ENCODE measurements around the gene PPP1R9B.

The PPP1R9B gene

DNA sequence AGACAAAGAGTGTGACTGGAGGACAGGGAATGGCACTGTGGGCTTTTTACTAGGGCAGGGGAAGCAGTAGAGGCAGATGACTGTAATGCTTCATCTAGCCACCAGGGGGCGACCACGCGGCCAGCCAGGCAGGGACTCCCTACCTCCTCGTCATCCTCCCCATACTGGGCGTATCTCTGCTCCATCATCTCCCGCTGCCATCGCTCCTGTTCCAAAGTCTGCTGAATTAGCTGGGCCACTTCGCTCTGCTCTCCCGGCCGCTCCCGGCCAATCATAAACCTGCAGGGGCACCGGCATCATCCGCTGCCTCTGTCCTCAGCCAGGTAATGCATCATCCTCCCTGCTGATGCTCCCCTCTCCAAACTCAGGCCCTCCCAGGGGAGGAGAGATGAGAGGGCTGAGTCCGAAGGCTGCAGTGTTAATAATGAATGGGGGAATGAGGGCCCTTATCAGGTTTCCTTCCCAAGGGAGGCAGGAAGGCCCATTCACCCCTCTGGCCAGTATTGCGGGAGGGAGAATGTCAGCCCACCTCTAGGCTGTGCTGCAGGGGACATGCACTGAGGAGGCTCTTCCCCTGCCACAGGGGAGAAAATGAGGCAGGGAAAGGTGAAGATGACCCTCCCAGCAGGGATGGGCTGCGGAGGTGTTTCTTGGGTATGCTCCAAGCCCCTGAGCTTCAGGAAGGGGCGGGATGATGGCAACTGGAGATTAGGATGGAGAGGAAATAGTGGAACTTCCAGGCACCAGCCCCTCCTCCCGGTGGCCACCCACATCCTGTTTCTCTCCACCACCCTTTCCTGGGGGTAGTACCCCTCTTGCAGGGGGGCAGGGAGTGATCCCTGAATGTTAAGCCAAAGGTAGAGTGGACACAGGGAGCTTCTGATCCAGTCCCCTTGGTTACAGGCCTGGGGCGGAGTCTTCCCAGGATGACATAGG, 10.3 kb downstream of the PPP1R9B start:
- no peak for DNase-seq

DNA sequence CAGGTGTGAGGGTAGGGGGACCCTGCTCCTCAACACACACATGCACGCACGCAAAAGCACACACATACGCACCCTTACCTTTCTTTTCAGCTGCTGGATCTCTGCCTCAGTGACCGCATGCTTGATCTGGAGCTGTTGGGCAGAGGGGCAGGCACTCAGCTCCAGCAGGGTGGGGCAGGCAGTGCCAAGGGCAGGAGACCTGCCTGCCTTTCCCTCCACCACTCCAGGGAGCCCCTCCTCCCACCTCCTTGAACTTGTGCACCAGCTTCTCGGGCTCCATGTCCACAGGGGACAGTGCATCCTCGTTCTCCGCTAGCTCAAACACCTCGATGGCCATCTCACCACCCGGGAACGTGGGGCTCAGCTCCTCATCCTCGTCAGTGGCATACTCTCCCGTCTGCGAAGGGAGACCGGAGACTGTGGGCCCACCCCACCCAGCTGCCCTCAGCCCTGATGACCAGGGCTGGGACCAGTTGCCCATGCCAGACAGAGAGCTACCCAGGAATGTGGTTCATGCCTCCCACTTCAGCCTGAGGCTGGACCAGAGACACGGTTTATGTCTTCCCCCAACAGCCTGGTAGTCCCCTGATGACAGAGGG, 11.2 kb downstream of the PPP1R9B start:
- no peak for DNase-seq

DNA sequence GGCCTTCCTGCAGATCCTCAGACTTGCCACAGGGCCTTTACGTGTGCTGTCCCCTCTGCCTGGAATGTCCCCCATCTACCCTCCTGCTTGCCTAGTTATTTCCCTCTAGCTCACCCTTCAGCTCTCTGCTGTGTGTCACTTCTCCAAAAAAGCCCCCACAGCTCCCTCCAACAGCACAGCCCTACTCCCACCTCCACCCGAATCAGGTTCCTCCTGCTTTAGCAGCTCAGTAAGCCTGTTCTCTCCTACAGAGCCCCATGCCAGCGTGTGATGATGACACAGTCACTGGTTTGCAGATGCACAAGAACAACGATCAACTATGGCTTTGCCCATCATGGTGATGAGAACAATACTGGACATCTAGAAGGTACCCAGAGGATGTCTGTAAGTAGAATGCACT, 13.4 kb downstream of the PPP1R9B start:
- DNase-seq = no peak

DNA sequence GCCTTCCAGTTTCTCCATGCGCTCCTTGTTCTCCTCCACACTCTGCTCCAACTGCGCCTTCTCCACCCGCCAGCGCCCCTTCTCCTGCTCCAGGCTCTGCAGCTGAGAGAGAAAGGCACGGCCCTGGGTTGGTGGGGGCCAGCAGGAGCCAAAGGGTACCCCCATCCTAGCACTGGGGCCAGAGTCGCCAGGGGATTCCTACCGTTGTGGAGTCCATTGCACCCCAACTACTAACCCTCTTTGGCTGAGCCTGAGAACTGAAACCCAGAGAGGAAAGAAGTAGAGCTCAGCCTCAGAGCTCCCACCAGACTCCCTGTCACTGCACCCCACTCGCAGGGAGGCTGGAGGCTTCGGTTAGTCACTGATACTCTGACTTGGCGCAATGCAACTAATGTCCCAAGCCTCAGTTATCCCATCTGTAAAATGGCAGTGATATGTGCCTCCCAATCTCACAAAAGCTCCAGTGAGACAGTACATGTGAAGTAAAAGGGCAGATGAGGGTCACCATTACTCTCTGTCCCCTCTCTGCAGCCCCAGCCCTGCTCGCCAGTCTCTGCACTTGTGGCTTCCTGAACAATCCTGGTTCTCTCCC, 14.3 kb downstream of the PPP1R9B start:
- no peak for DNase-seq

DNA sequence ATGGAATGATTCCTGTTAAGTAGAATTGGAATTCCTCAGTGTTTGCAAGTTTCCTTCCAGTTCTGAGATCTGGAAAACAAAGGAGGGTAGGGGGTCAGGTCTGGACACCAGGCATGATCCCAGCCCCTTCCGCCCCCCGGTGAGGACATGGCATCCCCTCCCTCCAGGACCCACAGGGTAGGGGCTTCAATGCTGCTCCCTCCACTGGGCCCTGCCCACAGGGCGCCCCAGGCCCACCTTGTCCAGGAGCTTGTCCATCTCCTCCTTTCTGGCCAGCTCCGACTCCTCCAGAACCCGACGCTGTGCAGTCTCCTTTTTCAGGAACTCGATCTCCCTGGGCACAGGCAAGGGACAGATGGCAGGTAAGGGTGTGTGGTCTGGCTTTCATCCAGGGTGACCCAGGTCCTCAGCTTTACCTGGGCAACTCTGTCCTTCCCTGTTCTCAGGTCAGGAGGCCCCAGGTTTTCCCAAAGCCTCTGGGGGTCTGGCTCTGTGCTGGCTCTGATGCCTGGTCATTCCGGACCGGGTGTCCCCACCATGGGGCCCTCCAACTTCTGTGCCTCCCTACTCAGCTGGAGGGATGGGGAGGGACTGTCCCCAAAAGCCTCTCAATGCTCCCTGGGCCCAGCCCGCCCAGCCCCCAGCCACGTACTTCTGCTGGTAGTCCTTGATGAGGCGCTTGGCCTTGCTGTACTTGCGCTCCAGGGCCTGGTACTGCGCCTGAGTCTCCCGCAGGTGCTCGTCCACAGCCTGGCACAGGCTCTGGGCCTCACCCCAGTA, 15.0 kb downstream of the PPP1R9B start:
- no peak for DNase-seq

DNA sequence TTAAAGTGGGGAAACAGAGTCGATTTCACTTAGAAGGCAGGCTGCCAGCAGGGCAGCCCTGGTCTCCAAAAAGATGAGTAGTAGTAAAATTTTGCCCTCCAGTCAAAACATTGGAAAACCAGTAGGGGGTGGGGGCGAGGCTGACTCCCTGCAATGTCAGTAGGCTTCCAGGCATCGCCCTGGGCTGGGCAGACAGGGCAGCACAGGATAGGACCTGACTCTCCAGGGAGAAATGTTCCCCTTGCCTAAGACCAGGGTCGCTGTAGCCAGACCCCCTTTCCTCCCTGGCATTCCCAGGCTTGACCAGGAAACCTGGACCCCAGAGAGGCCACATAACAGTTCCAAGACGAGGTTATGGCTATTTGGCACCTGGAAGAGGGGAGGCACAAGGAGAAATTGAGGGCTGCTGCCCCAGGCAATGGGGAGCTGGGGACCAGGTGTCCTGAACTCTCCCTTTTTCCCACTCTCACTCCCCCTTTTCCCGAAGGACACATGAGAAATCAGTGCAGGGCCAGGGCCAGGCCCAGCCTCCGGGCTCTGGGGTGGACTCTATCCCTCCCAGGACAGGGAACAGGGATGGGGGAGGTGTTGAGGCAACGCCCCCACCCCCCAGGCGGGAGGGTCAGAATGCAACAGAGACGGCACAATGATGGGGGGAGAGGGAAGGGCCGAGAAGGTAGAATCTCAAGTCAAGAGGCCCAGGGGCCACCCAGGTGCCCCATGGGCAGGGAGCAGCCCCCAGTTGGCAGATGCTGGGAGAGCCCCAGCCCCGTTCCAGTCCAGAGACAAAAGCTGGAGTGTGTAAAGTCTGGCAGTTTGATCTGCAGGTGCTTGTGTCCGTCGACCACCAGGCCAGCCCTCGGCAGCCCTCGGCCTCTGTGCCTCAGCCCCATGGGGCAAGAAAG, 16.0 kb downstream of the PPP1R9B start:
- DNase-seq = no peak

DNA sequence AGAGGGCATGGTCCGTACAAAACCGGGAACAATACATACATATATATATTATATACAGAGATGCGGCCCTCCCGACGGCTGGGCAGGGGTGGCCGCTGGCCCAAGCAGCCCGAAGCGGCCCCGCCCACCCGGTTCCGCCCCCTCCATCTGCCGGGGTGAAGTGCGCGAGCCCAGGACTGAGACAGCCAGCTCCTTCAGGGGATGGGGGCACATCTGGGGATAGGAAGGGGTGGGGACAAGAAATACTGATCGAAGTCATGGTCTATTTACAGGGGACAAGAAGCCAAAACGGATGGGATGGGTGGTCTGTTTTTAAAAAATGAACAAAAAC, 16.7 kb downstream of the PPP1R9B start:
- no peak for DNase-seq

DNA sequence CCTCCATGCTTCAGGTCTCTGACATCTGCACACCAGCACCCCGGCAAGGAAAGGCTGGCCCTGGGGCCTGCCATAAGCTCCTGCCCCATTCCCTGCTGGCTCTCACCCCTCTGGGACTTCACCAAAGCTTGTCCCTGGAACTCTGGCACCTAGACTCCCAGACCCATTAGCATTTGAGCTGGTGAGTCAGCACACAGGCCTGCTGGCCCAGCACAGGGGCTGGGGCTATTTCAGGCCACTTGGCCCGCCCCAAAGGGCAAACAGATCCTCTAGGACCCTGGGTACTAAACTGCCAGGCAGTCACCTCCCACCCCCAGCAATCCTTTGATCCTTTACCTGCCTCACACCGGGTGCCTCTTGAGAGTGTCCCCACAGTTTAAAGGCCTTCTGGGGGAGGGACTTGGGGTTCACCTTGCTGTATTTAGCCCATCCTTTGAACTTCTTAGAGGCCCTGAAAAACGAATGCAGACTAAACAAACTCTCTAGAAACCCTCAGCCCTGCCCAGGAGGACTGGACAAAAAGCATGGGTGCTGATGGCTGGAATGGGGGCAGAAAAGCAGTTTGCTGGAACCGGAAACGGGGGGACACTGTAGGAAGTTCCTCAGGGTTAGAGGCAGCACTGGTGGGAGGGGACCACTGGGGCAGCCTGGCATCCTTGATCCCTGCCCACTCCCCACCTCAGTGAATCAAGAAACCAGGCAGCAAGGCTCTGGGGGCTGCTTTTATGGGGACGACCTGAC, 17.3 kb downstream of the PPP1R9B start:
- DNase-seq = no peak

DNA sequence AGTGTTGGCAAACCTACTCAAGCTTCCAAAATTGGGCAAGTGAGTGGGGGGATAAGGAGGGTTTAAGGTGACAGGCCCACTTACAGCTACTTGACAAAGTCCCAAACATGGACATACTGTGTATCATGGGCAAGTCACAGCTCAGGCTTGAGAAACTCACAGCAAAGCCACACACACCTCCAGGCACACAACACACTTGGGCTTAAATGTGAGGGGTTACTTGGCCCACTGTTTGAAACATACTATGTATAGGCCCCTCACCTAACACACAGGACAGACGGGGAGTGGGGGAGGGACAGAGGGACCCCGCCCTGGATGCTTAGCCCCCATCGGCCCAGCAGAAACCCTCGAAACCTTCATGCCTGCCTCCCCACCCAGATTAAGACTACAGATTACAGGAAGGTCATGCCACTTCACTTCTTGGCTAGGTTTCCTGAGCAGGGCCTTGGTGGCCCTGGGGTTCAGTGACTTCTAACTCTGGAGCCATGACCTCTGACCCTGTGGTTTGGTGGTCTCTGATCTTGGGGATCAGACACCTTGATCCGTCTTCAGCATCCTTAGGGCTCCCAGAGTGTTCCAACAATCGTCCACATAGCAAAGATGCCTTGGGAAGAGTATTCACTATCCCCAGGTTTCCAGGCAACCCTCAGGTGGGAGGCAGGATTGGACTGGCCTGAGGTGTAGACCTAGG, 18.2 kb downstream of the PPP1R9B start:
- no peak for DNase-seq

DNA sequence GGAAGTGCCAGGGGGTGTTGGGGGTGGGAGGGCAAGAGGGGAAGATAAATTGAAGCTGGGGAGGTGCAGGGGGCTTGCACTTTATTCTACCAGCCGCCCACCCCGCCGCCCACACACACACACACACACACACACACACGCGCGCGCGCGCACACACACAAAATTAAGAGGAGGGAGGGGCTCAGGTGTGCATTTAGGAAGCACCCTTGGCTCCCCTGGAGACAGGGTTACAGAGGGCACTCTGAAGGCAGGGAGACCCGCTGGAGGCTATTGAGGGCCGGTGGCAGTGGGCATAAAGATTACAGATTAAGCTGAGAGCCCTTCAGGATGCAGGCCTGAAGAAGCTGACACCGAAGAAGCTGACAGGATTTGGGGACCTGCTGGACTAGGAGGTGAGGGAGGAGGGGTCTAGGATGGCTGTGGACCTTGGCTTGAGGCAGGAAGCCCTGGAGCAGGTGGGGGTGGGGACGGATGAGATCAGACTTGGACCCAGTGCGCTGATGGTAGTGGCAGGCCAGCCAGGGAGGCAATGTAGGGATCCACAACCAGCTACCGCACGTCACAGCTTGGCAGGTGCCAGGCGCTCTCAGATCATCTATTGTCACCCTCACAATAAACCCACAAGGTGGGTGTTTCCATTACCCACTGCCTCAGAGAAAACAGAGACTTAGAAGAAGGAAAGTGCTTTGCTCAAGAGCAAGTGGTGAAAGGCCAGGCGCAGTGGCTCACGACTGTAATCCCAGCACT, 19.7 kb downstream of the PPP1R9B start:
- DNase-seq = no peak

DNA sequence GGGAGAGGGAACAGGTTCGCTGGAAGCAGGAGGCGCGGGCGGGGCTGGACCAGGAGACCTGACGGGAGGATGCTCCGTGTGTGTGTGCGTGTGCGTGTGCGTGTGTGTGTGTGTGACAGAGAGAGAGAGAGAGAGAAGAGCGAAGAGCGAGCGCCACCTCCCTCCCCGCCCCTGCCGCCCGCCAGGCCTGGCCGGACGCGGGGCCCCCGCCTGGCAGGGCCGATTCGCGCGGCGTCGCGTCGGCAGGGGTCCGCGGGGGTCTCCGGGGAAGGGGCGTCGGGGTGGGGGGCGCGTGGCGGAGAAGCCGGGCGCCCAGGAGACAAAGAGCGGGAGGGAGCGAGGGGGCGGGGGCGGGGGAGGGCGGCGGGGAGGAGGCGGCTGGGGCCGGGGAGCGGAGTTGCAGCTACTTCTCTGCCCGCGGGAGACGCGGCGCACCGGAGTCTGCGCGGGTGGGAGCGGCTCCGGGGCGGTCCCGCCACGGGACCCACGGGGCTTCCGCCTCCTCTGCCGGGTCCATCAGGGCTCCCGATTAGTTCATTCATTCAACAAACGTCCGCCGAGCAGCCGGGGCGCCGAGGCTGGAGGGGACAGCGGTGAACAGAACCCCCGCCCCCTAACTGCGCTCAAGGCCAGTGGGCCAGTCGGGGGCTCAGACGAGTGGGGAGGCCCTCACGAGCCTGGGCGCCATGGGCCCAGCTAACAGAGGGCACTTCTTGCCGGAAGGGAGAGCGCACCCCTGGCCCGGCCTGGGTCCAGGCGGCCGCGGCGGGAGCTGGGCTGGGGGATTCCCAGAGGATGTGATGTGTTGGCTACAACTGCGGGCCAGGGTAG, 20.5 kb downstream of the PPP1R9B start, which contains the start of gene SAMD14:
Gene SAMD14, minus strand, starts transcription at position 433 of the 831 bp plus-strand sequence. CDS start 5,201 bp downstream, outside the sequence.
- no peak for DNase-seq

DNA sequence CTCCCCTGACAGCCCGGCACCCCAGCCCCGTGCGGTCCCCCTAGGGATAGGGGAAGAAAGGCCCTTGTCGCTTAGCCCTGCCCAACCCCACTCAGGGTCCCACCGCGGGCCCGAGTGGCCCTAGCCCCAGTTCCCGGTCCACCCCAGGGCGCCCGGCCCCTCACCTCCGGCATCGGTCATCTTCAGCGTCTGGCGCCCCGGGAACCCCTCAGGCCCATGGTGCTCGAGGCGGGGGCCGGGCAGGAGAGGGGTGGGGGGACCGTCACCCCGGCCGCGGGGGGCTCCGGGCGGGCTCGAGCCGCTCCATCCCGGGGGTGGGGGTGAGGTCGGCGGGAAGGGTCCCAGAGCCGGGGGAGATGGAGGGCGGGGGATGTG, 21.1 kb downstream of the PPP1R9B start:
- no peak for DNase-seq

DNA sequence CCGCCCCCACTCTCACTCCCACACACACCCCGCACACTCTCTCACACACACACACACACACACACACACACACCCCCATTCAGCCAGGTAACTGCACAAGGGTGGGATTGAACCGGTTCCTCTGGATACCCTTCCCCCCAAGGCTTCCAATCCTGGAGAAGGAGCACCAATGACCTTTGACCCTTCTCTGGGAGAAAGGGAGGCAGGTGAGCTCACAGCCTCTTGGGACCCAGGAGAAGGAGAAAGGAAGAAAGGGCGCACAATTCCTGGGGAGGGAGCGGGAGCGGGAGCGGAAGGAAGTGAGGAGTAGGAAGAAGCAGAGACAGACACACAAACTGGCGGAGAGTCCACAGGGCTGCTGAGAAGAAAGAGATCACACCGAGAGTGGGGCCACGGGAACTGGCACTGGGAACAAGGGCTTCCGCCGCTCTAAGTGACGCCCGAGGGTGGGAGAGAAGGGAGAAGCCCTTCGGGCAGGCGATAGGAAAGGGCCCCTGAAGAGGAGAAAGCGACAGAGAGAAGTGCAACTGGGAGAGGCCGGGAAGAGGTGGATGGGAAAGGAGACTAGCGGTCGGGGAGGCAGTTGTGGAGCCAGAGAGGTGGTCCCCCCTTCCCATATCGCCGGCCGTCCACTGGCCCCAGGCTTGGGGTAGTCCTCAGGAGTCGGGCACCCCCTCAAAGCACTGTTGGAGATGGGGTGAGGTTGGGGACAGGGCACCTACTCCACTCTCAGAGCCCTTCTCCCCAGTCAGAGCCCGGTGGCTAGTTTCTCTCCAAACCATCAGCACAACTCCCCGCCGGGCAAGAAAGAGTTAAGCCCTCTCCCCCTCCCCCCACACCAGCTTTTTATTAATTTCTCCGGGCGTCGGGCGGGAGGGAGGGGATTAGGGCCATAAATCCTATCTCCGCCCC, 21.8 kb downstream of the PPP1R9B start:
- DNase-seq = no peak

DNA sequence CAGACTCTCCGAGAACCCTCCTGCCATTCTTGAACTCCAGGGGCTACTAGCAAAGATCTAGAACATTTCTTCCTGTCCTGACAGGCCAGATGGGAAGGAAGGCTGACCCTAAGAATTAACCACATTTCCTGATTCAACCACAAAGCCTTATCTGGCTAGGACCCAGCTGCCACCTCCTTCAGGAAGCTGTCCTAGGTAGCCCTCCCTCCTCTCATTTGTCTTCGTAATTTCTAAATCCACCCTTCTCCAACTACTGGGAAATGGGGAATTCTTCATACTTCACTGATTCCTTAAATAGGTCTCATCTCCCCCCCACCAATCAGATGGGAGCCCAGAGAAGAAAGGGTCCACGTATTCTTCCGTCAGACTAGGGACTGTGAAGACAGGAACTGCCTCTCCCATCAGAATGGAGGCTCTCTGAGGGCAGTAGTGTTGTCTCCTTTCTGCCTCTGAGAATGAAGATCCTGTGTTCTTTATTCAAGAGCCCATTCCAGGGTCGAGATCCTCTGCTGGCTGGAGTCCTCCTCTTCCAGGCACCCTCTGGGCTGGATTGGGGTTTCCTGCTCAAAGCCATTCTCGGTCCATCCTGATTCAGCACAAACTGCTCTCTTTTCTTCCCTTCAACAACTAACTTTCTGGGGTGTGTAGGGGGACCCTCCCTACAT, 22.6 kb downstream of the PPP1R9B start:
- no peak for DNase-seq

DNA sequence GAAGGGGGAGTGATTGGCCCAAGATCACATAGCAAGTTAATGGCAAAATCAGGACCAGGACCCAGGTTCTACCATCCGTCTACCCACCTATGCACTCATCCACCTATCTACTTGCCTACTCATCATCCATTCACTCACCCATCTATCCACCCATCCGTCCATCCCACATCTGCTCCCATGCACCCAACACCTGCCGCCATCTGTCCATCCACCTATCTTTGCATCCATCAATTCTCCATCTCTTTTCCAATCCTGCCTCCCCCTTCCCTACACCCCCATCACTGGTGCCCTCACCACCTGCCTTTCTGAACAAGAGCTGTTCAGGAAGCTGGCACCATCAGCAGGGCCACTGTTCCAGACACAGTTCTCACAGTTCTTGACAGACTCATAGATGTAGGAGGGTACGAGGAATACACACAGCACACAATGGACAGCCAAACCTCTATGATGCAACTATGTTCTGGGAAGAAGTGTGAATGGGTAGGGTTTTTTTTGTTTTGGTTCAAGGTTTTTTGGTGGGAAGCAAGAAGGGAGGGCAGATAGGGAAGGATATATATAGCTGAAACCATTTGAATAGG, 25.0 kb downstream of the PPP1R9B start:
- DNase-seq = no peak

DNA sequence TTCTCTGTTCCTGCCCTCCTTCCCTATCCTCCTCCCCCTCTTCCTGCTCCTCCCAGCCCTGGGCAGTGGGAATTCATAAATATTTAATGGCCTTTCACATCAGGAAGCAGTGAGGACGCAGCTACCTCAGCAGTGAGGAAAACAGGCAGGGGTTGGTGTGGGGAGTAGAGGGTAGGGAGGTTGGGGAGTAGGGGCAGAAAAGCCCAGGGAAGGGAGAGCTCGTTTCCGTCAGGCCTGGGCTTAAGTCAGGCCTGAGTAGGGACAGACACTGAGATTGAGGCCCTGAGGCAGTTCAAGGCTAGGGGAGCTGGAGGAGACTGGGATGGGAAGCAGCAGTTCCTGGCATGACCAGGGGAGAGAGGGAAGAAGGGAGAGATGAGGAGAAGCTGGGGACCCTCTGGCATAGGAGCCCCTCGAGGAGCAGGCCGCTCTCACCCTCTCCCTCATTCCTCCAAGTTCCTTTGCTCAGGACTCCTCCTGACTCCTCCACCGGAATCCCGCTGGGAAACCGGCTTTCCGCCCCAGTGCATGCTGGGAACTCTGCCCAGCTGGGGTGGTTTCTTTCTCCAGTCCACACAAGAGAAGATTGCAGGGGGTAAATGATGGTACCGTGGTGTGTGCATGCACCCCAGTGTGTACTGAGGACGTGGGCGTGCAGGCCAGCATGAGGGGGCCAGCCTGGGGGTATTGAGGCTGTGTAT, 26.7 kb downstream of the PPP1R9B start:
- DNase-seq = no peak
